ENCODE data around the gene CCL21.

DNA sequence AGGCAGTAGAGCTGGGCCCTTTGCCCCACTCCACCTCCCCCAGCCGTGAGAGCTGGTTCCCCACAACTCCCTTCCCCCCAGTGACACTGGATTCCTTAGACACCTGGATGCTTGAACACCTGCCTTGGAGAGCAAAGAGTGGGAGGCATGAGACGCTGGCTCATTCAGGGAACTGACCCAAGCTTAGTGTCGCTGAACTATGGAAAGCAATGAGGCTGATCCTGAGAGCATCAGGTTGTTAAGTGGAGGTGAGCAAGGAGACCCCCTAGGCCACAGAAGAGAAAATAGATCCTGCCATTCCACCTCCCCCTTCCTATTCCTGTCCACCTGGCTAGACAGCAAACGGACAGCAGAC is 20.8 kb downstream of the CCL21 start:
- TF ChIP-seq POLR2A (IDR thresholded peaks at IDR 0.05) = no peak
- TF ChIP-seq, protein P1, sequence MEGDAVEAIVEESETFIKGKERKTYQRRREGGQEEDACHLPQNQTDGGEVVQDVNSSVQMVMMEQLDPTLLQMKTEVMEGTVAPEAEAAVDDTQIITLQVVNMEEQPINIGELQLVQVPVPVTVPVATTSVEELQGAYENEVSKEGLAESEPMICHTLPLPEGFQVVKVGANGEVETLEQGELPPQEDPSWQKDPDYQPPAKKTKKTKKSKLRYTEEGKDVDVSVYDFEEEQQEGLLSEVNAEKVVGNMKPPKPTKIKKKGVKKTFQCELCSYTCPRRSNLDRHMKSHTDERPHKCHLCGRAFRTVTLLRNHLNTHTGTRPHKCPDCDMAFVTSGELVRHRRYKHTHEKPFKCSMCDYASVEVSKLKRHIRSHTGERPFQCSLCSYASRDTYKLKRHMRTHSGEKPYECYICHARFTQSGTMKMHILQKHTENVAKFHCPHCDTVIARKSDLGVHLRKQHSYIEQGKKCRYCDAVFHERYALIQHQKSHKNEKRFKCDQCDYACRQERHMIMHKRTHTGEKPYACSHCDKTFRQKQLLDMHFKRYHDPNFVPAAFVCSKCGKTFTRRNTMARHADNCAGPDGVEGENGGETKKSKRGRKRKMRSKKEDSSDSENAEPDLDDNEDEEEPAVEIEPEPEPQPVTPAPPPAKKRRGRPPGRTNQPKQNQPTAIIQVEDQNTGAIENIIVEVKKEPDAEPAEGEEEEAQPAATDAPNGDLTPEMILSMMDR (IDR thresholded peaks at IDR 0.05 in 4 of 5, conservative IDR thresholded peaks at IDR 0.05 in 1 of 5) = no peak
